Erythroblast (primary cell): Measurements from ENCODE around the gene MACROD2.

Experiments
- DNase-seq, 2 experiments: peaks; one replicate each; lab custom pipeline; 2025; lab: John Stamatoyannopoulos, UW
- GATA1 ChIP-seq: IDR thresholded peaks from 2 replicates; pipeline ENCODE4 v1.6.1; 2011; ENCODE audit warnings: low read depth, mild to moderate bottlenecking, control low read depth, low read length, moderate library complexity
- POLR2A ChIP-seq: IDR thresholded peaks from 2 replicates; pipeline ENCODE4 v1.6.1; 2011; ENCODE audit warnings: mild to moderate bottlenecking, low read length

Gene MACROD2

DNA sequence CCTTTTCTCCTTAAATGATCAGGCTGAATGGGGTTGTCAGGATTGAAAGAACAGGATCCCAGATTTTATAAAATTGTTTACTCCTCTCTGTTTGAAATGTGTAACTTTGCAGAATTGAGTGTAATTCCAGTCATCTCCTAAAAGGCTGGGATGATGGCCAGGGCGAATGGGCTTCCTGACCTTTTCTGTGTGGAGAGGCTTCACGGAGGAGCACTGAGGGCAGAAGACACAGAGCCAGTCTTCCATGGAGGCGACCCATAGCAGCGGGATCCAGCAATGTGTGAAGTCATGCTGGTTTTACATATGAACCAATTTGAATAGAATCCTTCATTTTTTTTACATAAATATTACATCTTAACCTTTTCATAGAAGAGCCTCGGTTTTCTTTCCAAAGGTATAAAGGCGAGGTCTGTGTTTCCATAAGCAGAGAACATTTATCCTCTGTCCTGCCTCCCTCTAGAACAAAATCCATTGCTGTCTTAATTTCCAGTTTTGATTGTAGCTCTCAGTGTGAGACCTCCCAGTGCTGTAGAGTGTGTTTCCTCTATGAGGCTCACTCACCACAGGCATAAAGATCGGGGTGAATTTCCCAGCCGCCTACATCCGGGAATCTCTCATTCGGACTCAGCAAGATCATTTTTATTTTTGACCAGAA, 711.8 kb downstream of the MACROD2 start:
- TF ChIP-seq POLR2A (no peak), GATA1 (no peak)
- no peak for DNase-seq

DNA sequence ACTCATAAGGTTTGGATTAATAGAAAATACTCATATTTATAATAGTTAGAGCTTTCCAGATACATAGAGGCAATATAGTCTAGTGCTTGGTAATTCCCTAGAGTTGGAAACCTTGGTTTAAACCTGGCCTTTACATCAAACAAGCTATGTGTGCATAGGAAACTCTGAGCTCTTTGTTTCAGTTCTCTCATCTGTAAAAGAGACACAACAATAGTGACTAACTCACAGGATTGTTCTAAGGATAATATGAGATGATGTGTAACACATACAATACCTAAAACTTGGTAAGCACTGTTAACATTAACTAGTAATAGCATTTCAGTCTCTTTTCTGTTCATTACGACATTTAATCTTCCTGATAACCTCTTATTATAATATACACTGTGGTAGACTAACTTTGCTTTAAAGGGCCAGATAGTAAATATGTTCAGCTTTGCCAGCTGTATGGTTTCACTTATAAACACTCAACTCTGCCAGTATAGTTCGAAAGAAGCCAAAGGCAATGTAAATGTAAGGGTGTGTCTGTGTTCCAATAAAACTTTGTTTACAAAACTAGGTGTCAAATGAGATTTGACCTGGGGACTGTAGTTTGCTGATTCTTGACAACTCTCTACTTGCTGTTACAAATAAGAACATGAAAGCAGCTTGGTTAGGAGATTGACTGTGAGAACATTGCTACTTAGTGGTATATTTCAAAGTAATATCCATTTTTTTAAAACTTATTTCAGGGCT, 712.7 kb downstream of the MACROD2 start:
- DNase-seq = no peak
- no peak for TF ChIP-seq POLR2A
- TF ChIP-seq GATA1 = no peak

DNA sequence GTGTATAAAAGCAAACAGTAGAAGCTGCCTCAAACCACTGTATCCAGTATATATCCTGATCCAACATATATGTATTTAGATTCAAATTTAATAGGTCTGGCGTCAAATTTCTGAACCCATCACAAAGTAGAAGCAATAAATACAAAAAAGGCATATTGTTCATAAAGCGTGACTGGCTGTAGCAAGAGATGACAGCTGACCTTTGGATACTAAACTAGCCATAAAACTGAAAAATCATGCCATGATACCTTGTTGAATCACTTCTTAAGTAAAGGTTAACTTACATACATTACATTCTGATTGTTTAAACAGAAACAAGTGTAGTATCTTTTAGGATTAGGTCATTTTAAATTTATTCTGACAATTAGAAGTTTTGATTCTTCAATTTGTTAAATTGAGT, 714.1 kb downstream of the MACROD2 start:
- no peak for TF ChIP-seq POLR2A
- DNase-seq = no peak

- TF ChIP-seq GATA1 = no peak
- TF ChIP-seq POLR2A = no peak
- DNase-seq = no peak
Measured at GRCh38 chr20:14710951-14711350, 715.6 kb downstream of the MACROD2 start.

DNA sequence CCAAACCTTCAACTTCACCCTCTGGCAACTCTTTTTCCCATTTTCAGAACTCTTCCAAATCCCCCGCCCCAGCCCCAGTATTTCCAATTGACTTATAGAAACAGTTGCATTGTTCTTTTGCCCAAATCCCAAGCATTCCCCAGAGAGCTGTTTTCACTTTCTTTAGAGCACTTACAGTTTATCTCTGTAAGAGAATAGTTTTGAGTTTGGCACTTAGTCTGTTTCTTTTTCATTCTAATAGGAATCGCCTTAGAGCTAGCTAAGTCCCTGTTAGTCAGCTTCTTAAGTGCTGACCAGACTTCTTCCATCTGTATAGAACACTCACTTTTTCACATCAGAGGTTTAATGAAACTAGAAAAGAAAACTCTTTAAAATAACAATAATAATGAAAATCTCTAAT, 716.3 kb downstream of the MACROD2 start:
- no peak for TF ChIP-seq GATA1
- no peak for TF ChIP-seq POLR2A
- DNase-seq = no peak

GRCh38 chr20:14712302-14712739, 717.0 kb downstream of the MACROD2 start:
- DNase-seq = no peak

DNA sequence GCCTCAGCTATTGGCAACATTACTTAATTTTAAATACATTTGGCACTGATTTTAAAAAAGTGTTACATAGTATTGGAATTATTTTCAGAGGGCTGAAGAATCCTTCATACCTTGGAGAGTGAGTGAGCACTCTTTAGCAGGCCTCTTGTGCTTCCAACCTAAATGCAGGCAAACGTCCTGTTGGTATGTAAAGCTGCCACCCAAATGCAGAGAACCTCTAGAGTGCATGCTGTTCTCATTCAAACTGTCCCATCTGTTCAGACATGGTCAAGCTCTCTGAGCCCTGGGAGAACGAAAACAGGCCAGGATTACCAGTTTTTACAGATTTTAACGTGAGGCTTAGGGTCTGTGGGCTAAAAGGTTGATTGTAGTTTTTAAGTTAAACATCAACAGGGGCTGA, 720.1 kb downstream of the MACROD2 start:
- no peak for DNase-seq
- TF ChIP-seq POLR2A (no peak), GATA1 (no peak)

More at GRCh38 chr20:14712302-14712739, 717.0 kb downstream of the MACROD2 start:
- TF ChIP-seq GATA1 (no peak), POLR2A (no peak)

GRCh38 chr20:14716351-14716801, 721.1 kb downstream of the MACROD2 start:
- TF ChIP-seq POLR2A = no peak
- TF ChIP-seq GATA1 = no peak
- DNase-seq = no peak

- TF ChIP-seq POLR2A (no peak), GATA1 (no peak)
- DNase-seq = no peak
Measured at GRCh38 chr20:14717134-14717999, 722.1 kb downstream of the MACROD2 start.

GRCh38 chr20:14720251-14720650, 724.9 kb downstream of the MACROD2 start:
- TF ChIP-seq GATA1 = no peak
- no peak for TF ChIP-seq POLR2A
- no peak for DNase-seq

DNA sequence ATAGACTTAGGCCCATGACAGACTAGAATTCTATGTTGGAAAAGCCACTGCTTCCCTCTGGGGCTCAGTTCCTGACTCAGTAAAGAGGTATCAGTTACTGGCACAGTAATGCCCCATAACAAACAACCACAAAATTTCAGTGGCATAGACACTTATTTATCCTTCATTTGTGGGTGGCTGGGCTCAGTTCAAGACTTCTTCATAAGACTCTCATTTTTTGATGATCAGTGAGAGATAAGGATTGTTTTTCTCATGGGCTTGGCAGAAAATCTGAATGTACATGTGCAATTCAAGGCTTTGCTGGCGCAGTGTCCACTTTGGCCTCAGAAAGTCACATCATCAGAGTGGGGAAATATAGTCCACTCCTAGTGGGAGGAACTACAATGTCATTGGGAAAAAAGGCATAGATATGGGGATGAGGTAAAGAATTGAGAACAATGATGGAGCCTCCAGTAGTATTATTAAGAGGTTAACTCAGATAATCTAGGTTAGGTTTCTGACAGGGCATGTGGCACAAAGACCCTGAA, 726.7 kb downstream of the MACROD2 start:
- no peak for DNase-seq
- TF ChIP-seq GATA1 = no peak
- no peak for TF ChIP-seq POLR2A

GRCh38 chr20:14723614-14724013, 728.3 kb downstream of the MACROD2 start:
- TF ChIP-seq GATA1 = no peak
- no peak for TF ChIP-seq POLR2A
- no peak for DNase-seq

DNA sequence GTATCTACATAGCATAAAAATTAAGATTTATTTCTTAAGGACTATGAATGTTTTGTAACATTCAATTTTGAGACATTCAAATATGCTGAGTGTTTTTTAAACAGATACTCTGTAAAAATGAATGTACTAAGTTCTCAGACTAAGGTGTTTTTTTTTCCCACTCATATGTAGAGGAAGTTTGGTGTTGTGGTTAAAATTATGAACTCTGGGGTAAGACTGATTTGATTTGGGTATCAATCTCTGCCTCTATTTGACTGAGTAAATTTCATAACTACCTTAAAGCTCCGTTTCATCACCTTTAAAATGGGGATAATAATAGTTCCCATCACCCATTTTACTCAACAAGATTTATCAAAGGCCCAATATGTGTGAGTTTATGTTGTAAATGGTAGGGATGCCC, 728.7 kb downstream of the MACROD2 start:
- no peak for DNase-seq
- no peak for TF ChIP-seq GATA1
- no peak for TF ChIP-seq POLR2A
